ENCODE results near the gene MED16.
"Not testable (repeated sequence)": the region's sequence is repeated elsewhere in the genome, so short reads cannot be mapped to it uniquely, and the experiment has no call there.

Gene MED16

DNA sequence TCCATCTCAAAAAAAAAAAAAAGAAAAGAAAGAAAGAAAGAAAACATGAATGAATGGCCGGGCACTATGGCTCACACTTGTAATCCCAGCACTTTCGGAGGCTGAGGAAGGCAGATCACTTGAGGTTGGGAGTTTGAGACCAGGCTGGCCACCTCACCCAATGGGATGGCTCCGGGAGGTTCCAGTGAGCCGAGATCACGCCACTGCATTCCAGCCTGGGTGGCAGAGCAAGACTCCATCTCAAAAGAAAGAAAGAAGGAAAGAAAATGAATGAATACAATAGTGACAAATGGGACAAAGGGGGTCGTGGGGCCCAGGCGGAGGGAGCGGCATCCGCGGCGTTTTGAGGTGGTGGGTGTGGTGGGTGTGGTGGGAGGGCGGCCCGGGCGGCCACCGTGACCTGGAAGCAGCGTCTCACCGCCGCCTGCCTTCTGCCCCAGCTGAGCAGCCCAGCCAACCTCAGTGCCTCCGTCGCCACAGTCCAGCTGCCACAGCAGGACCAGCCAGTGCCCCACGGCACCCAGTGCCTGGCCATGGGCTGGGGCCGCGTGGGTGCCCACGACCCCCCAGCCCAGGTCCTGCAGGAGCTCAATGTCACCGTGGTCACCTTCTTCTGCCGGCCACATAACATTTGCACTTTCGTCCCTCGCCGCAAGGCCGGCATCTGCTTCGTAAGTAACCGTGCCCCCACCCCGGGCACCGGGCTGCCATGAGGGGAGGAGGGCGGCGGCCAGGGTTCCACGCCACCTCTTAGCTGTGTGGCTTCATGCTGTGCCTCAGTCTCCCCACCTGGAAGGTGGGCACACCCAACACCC lies 47.1 kb downstream of the MED16 start:
- no peak for DNase-seq (ENCODE audit: low spot score)
- TF ChIP-seq, protein P1, sequence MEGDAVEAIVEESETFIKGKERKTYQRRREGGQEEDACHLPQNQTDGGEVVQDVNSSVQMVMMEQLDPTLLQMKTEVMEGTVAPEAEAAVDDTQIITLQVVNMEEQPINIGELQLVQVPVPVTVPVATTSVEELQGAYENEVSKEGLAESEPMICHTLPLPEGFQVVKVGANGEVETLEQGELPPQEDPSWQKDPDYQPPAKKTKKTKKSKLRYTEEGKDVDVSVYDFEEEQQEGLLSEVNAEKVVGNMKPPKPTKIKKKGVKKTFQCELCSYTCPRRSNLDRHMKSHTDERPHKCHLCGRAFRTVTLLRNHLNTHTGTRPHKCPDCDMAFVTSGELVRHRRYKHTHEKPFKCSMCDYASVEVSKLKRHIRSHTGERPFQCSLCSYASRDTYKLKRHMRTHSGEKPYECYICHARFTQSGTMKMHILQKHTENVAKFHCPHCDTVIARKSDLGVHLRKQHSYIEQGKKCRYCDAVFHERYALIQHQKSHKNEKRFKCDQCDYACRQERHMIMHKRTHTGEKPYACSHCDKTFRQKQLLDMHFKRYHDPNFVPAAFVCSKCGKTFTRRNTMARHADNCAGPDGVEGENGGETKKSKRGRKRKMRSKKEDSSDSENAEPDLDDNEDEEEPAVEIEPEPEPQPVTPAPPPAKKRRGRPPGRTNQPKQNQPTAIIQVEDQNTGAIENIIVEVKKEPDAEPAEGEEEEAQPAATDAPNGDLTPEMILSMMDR (conservative IDR thresholded peaks at IDR 0.05; ENCODE audit: low read depth): no peak
- peak overlapping the region; percentile 92 for H3K27ac ChIP-seq
- ChIA-PET POLR2A (ENCODE audit: low non-redundant PET) (no interaction called here), CTCF (interaction anchor here (0.6 to 0.7 kb wide), 2 partner anchors 112 to 1766 kb away, joined by 3 to 4 read pairs; no protein-coding TSS in a partner anchor)

DNA sequence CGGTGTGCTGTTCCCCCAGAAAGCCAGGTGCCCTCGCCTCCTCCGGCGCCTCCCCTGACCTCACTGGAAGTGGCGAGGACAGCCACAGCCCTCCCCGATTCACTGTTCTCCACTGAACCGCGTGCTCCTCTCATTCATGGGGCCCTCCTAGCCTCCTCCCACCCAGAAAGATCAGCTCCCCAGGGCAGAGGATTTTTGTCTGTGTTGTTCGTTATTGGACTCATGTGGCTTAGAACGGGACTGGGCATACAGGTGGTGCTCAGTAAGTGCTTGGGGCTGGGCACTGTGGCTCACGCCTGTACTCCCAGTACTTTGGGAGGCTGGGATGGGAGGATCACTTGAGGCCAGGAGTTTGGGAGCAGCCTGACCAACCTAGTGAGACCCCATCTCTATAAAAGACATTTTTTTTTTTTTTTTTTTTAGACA lies 48.4 kb downstream of the MED16 start:
- no peak for DNase-seq (ENCODE audit: low spot score)
- peak overlapping the region; percentile 92 for H3K27ac ChIP-seq
- TF ChIP-seq, protein P1 (conservative IDR thresholded peaks at IDR 0.05; ENCODE audit: low read depth): no peak
- ChIA-PET POLR2A (ENCODE audit: low non-redundant PET) (interaction anchor here (0.6 kb wide), 1 partner anchor 10 kb away, joined by 5 read pairs; no protein-coding TSS in a partner anchor), CTCF (interaction anchor here (1.0 kb wide), 1 partner anchor 15 kb away, joined by 3 read pairs; no protein-coding TSS in a partner anchor)

DNA sequence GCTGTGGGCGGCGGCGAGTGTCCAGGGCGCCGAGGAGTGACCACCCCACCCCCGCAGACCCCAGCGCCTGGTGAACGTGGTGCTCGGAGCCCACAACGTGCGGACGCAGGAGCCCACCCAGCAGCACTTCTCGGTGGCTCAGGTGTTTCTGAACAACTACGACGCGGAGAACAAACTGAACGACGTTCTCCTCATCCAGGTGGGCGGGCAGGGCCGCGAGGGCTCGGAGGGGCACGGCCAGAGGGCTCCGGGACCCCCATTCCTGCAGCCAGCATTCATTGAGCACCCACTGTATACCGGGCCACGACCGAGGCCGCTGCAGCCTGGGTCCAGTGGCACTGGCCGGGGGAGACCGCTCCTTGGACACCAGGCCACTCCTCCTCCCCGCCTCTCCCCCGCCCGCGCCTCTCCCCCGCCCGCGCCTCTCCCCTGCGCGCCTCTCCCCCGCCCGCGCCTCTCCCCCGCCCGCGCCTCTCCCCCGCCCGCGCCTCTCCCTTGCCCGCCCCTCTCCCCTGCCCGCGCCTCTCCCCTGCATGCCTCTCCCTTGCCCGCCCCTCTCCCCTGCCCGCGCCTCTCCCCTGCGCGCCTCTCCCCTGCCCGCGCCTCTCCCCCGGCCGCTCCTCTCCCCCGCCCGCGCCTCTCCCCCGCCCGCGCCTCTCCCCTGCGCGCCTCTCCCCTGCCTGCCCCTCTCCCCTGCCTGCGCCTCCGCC lies 49.0 kb downstream of the MED16 start:
- ChIA-PET CTCF (interaction anchor here (0.6 to 1.0 kb wide), 2 partner anchors 16 to 74 kb away, joined by 3 read pairs; no protein-coding TSS in a partner anchor), POLR2A (ENCODE audit: low non-redundant PET) (no interaction called here)
- TF ChIP-seq, protein P1 (conservative IDR thresholded peaks at IDR 0.05; ENCODE audit: low read depth): no peak
- peak overlapping the region; percentile 92 for H3K27ac ChIP-seq
- no peak for DNase-seq (ENCODE audit: low spot score)

DNA sequence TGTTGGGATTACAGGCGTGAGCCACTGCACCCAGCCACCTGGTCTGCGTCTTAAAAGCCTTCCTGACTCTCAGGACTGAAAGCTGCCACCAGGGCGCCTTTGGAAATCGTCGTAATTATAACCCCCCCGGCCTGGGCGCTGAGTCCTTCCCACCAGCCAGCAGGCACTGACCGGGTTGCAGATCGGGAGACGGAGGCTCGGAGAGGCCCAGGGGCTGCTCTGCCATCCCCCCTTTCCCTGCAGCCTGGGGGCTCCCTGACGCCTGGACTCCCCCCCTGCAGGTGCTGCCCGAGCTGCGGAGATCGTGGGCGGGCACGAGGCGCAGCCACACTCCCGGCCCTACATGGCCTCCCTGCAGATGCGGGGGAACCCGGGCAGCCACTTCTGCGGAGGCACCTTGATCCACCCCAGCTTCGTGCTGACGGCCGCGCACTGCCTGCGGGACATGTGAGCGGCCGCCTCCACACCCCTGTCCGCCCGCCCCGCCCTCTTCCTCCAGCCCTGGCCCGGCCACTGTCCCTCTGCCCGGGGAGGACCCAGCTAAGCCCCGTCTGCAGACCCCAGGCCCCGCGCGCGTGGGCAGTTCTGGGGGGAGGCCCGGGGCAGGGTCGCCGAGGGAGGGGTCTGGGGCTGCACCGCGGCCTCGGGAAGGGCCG lies 49.7 kb downstream of the MED16 start:
- peak overlapping the region; percentile 92; the same call in 1 of the 2 replicates for H3K27ac ChIP-seq
- ChIA-PET CTCF (interaction anchor here (0.5 to 1.0 kb wide), 4 partner anchors 13 to 73 kb away, joined by 3 to 4 read pairs (median 3); no protein-coding TSS in a partner anchor), POLR2A (ENCODE audit: low non-redundant PET) (no interaction called here)
- TF ChIP-seq, protein P1 (conservative IDR thresholded peaks at IDR 0.05; ENCODE audit: low read depth): no peak
- no peak for DNase-seq (ENCODE audit: low spot score)

- not testable (repeated sequence) for DNase-seq (ENCODE audit: low spot score)
- CTCF ChIA-PET: interaction anchor here (0.5 to 1.0 kb wide), 3 partner anchors 14 to 47 kb away, joined by 3 to 4 read pairs (median 3); no protein-coding TSS in a partner anchor
These were observed 50.2 kb downstream of the MED16 start for GRCh38 chr19:842802-843179.

DNA sequence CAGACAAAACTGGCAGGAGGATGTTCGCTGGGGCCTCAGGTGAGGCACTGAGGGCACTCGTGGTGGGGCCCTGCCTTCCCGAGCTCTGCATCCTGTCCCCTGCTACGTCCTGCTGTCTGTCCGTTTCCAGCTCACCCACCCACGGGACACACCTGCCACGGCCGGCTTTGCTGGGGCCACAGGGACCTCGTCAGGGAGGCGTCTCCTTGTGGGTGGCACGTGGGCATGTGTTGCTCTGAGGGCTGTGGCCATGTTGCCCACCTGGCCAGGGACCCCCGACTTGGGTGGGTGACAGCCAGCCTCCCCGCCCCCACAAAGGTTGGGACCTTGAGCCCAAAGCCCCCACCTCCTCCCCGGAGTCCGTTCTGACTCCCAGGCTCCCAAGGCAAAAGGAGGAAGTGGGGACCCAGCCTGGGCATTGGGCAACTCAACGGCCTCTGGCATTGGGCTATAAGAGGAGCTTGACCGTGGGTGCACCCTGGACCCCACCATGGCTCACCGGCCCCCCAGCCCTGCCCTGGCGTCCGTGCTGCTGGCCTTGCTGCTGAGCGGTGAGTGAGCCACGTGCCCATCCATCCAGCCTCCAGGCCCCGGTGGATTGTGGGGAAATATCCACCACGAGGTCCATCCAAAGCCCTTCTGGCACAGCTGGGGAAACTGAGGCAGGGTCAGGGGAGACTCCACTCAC lies 52.3 kb downstream of the MED16 start, which contains the start of gene PRTN3:
TSS of gene PRTN3 (plus strand) at position 481 of the 688 bp plus-strand sequence. CDS start at position 491, 10 bp downstream.
- ChIA-PET POLR2A (ENCODE audit: low non-redundant PET) (no interaction called here), CTCF (interaction anchor here (0.7 kb wide), 1 partner anchor 80 kb away, joined by 4 read pairs; no protein-coding TSS in a partner anchor)
- DNase-seq (ENCODE audit: low spot score): no peak
- H3K27ac ChIP-seq: no peak within 1 kb of the TSS
- TF ChIP-seq, protein P1 (conservative IDR thresholded peaks at IDR 0.05; ENCODE audit: low read depth): no peak

More at GRCh38 chr19:842802-843179, 50.2 kb downstream of the MED16 start:
- POLR2A ChIA-PET (ENCODE audit: low non-redundant PET): not testable (repeated sequence)
- H3K27ac ChIP-seq: peak overlapping the region; percentile 92; the same call in 1 of the 2 replicates
